ENCODE data around the gene KCNMA1.

- TF ChIP-seq, protein P1, sequence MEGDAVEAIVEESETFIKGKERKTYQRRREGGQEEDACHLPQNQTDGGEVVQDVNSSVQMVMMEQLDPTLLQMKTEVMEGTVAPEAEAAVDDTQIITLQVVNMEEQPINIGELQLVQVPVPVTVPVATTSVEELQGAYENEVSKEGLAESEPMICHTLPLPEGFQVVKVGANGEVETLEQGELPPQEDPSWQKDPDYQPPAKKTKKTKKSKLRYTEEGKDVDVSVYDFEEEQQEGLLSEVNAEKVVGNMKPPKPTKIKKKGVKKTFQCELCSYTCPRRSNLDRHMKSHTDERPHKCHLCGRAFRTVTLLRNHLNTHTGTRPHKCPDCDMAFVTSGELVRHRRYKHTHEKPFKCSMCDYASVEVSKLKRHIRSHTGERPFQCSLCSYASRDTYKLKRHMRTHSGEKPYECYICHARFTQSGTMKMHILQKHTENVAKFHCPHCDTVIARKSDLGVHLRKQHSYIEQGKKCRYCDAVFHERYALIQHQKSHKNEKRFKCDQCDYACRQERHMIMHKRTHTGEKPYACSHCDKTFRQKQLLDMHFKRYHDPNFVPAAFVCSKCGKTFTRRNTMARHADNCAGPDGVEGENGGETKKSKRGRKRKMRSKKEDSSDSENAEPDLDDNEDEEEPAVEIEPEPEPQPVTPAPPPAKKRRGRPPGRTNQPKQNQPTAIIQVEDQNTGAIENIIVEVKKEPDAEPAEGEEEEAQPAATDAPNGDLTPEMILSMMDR (IDR thresholded peaks at IDR 0.05) = no peak
- TF ChIP-seq, protein P2, sequence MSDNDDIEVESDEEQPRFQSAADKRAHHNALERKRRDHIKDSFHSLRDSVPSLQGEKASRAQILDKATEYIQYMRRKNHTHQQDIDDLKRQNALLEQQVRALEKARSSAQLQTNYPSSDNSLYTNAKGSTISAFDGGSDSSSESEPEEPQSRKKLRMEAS (IDR thresholded peaks at IDR 0.05; ENCODE audit: low read depth) = no peak
- TF ChIP-seq POLR2AphosphoS5 (IDR thresholded peaks at IDR 0.05; ENCODE audit: low read depth, low read length) = no peak
- no peak for TF ChIP-seq SIN3A (IDR thresholded peaks at IDR 0.05; ENCODE audit: borderline replicate concordance, low read depth, low read length)
- no peak for TF ChIP-seq NRF1 (IDR thresholded peaks at IDR 0.05; ENCODE audit: low read depth, low read length)
- no peak for TF ChIP-seq TAF1 (IDR thresholded peaks at IDR 0.05; ENCODE audit: borderline replicate concordance, low read depth, low read length)
- TF ChIP-seq, protein P3, sequence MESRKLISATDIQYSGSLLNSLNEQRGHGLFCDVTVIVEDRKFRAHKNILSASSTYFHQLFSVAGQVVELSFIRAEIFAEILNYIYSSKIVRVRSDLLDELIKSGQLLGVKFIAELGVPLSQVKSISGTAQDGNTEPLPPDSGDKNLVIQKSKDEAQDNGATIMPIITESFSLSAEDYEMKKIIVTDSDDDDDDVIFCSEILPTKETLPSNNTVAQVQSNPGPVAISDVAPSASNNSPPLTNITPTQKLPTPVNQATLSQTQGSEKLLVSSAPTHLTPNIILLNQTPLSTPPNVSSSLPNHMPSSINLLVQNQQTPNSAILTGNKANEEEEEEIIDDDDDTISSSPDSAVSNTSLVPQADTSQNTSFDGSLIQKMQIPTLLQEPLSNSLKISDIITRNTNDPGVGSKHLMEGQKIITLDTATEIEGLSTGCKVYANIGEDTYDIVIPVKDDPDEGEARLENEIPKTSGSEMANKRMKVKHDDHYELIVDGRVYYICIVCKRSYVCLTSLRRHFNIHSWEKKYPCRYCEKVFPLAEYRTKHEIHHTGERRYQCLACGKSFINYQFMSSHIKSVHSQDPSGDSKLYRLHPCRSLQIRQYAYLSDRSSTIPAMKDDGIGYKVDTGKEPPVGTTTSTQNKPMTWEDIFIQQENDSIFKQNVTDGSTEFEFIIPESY (IDR thresholded peaks at IDR 0.05; ENCODE audit: borderline replicate concordance, low read depth) = no peak
- no peak for TF ChIP-seq RFX5 (IDR thresholded peaks at IDR 0.05; ENCODE audit: low read length)
- TF ChIP-seq, protein P4, sequence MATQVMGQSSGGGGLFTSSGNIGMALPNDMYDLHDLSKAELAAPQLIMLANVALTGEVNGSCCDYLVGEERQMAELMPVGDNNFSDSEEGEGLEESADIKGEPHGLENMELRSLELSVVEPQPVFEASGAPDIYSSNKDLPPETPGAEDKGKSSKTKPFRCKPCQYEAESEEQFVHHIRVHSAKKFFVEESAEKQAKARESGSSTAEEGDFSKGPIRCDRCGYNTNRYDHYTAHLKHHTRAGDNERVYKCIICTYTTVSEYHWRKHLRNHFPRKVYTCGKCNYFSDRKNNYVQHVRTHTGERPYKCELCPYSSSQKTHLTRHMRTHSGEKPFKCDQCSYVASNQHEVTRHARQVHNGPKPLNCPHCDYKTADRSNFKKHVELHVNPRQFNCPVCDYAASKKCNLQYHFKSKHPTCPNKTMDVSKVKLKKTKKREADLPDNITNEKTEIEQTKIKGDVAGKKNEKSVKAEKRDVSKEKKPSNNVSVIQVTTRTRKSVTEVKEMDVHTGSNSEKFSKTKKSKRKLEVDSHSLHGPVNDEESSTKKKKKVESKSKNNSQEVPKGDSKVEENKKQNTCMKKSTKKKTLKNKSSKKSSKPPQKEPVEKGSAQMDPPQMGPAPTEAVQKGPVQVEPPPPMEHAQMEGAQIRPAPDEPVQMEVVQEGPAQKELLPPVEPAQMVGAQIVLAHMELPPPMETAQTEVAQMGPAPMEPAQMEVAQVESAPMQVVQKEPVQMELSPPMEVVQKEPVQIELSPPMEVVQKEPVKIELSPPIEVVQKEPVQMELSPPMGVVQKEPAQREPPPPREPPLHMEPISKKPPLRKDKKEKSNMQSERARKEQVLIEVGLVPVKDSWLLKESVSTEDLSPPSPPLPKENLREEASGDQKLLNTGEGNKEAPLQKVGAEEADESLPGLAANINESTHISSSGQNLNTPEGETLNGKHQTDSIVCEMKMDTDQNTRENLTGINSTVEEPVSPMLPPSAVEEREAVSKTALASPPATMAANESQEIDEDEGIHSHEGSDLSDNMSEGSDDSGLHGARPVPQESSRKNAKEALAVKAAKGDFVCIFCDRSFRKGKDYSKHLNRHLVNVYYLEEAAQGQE (IDR thresholded peaks at IDR 0.05; ENCODE audit: low read depth, low read length) = no peak
- no peak for TF ChIP-seq USF2 (IDR thresholded peaks at IDR 0.05; ENCODE audit: borderline replicate concordance, low read depth, low read length)
Measured at GRCh38 chr10:77619964-77620703, 17.5 kb downstream of the KCNMA1 start.

Measured in SK-N-SH (cell line).